BJ (cell line): ENCODE measurements around the gene RTP2. TPM values are rescaled to one million over a fixed set of nuclear protein-coding genes. Genes with fewer than 3 reads are reported as not detected.

Experiments used
- CTCF ChIA-PET: fragments of 350-600 bp; formaldehyde crosslinking; extraction: SDS; loops from one replicate; lab custom pipeline; 2021; ENCODE audit warnings: antibody characterized with exemption, inconsistent platforms; lab: Yijun Ruan, JAX
- POLR2A ChIA-PET: fragments of 300-600 bp; sonication (Branson Sonifier 250); formaldehyde crosslinking; extraction: SDS; loops from one replicate; lab custom pipeline; 2021; ENCODE audit warnings: antibody characterized with exemption; lab: Charles Lee
- DNase-seq: peaks from one replicate; pipeline ENCODE4 v3.0.0-alpha.2; 2011; ENCODE audit warnings: low read depth
- H3K27me3 ChIP-seq: 2 replicates; pipeline ENCODE4 v1.6.0; 2011; ENCODE audit warnings: low read length; ENCODE audit not compliant: control insufficient read depth, insufficient read depth
- H3K36me3 ChIP-seq: 2 replicates; pipeline ENCODE4 v1.5.1; 2011; ENCODE audit warnings: low read length; ENCODE audit not compliant: control insufficient read depth, insufficient read depth
- H3K4me3 ChIP-seq: 2 replicates; pipeline ENCODE4 v1.5.1; 2011; ENCODE audit warnings: low read depth, mild to moderate bottlenecking, control low read depth, low read length
- polyA plus RNA-seq: library from polyadenylated mRNA; depleted of rRNA; stranded (reverse); fragments of >200 nt; gene quantifications from 2 replicates; pipeline ENCODE4 v1.2.3, GENCODE V29; 2011
- TF ChIP-seq, protein P1 (sequence below): IDR thresholded peaks from 2 replicates; pipeline ENCODE4 v1.5.1; 2011; ENCODE audit warnings: low read depth, mild to moderate bottlenecking, control low read depth, inconsistent platforms, low read length, moderate library complexity; ENCODE audit not compliant: insufficient read depth

RTP2 gene
- polyA plus RNA-seq, 1 experiment = not detected

GRCh38 chr3:187740421-187741399, 38.4 kb upstream of the RTP2 start:
- ChIA-PET CTCF (interaction anchor here (0.6 to 5.6 kb wide), 132 partner anchors 9 to 1493 kb away, joined by 3 to 250 read pairs (median 3); partner anchors contain the start of gene LPP), POLR2A (interaction anchor here (0.6 to 1.2 kb wide), 3 partner anchors 413 to 530 kb away, joined by 3 to 7 read pairs (median 4); no protein-coding TSS in a partner anchor)
- Histone ChIP-seq H3K4me3 (peak overlapping the region; percentile 45), H3K36me3 (0 out of 2 replicates have a peak, but pooled peaks cover under 1% of the 10 kb centered on the region), H3K27me3 (no peaks in the 10 kb centered on the region)
- TF ChIP-seq, protein P1, sequence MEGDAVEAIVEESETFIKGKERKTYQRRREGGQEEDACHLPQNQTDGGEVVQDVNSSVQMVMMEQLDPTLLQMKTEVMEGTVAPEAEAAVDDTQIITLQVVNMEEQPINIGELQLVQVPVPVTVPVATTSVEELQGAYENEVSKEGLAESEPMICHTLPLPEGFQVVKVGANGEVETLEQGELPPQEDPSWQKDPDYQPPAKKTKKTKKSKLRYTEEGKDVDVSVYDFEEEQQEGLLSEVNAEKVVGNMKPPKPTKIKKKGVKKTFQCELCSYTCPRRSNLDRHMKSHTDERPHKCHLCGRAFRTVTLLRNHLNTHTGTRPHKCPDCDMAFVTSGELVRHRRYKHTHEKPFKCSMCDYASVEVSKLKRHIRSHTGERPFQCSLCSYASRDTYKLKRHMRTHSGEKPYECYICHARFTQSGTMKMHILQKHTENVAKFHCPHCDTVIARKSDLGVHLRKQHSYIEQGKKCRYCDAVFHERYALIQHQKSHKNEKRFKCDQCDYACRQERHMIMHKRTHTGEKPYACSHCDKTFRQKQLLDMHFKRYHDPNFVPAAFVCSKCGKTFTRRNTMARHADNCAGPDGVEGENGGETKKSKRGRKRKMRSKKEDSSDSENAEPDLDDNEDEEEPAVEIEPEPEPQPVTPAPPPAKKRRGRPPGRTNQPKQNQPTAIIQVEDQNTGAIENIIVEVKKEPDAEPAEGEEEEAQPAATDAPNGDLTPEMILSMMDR = peak; percentile 86
- DNase-seq = peak; percentile 83

DNA sequence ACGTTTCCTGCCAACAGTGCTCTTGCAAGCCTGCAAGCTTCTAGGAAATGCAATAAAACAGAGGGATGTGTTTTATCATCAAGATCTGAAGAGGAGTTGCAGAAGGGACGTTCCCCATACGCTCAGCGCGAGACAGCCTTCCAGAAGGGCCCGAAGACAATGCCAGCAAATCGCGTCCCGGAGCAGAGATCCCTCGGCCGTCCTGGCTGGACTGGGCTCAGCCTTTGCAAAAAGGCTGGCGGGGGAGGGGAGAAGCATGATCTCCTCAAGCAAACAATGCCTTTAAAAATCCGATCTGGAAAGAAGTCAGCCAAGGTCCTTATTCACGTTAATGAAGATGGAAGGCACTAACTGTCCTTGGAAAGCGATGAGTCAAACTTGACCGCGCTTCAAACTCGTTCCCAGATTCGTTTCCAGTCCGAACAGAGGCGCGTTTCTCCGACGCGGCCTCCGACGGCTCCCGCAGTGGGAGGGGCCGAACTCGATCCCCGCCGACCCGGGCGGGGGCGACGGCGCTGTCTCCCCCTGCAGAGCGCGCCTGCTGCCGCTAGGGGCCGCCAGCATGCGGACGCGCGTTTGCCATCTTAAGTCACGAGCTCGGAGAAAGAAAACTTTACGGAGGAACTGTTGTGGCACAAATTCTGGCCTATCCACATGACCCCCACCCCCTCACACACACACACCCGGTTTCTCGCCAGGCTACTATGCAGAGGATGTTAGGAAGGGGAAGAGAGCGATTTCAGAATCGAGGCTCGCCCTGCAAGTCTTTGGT, 37.4 kb upstream of the RTP2 start:
- ChIA-PET CTCF (interaction anchor here (0.6 to 5.6 kb wide), 124 partner anchors 9 to 1494 kb away, joined by 3 to 250 read pairs (median 4); partner anchors contain the start of gene LPP), POLR2A (interaction anchor here (0.5 to 1.2 kb wide), 4 partner anchors 27 to 531 kb away, joined by 4 to 32 read pairs (median 6); no protein-coding TSS in a partner anchor)
- TF ChIP-seq, protein P1 = peak; percentile 84
- peak overlapping the region; percentile 45 for H3K4me3 ChIP-seq
- DNase-seq = peak; percentile 79
- H3K36me3 ChIP-seq = 0 out of 2 replicates have a peak, but pooled peaks cover 1% of the 10 kb centered on the region
- H3K27me3 ChIP-seq = no peaks in the 10 kb centered on the region

DNA sequence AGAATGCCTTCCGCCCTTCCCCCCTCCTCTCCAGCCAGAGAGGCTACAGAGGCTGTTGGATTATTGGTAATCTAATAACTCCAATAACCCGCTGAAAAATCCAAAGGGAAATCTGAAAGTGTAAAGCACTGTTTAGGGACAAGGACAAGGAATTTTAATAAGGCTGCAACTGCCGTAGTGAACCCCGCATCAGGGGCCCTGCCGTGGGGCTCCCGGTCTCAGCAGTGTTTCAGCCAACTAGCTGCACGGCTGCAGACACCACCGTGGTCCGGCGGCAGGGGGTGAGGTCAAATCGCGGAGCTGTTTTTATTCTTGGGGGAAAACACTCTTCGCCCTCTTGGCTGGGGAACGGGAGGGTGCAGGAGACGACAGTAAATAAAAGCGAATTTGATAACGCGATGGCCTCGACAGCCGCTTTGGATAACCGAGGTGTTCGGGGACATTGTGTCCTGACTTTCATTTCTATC, 36.8 kb upstream of the RTP2 start:
- TF ChIP-seq, protein P1 = no peak
- POLR2A ChIA-PET = interaction anchor here (0.5 kb wide), 1 partner anchor 28 kb away, joined by 4 read pairs; no protein-coding TSS in a partner anchor
- DNase-seq = no peak
- Histone ChIP-seq H3K27me3 (no peaks in the 10 kb centered on the region), H3K4me3 (peak overlapping the region; percentile 45), H3K36me3 (0 out of 2 replicates have a peak, but pooled peaks cover 1% of the 10 kb centered on the region)
- CTCF ChIA-PET = interaction anchor here (0.6 to 5.6 kb wide), 46 partner anchors 9 to 1494 kb away, joined by 3 to 250 read pairs (median 5); partner anchors contain the start of gene LPP

DNA sequence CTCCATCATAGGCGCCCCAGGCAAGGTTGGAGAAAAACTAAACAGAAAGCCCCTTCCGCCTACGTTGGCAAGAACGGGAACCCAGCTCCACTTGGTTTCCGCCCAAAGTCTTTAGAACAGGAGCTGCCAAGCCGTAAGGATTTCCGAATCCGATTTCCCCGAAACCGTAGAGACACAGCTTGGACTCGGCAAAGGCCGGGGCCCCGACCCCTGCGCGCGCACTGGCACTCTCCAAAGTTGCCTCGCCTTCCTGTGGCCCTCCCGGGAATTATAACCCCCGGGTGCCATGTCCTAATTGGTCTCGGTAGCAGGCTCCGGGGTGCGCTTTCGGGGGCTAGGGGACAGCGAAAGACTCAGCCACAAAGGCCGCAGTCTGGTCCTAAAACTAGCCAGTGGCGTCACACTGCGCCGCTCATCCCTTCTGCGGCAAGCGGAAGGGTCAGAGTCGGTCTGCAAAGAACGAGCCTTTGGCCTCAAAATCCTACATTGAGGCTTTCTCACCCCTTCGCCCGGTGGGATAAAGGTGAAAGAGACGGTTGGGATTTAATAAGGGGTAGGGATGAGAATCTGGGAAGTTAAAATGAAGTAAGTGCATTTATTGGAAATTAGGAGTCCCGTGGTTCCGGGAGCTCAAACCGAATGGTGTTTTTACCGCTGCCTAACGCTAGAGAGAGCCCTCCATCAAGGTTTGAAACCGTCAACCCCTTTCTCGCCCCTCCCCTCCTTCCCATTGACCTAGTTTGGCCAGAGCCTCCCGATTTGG, 36.2 kb upstream of the RTP2 start:
- H3K4me3 ChIP-seq = peak overlapping the region; percentile 45
- no peaks in the 10 kb centered on the region for H3K27me3 ChIP-seq
- no peak for DNase-seq
- TF ChIP-seq, protein P1 = peak; percentile 77
- ChIA-PET POLR2A (interaction anchor here (0.6 kb wide), 1 partner anchor 656 kb away, joined by 5 read pairs; no protein-coding TSS in a partner anchor), CTCF (interaction anchor here (0.5 to 5.6 kb wide), 38 partner anchors 8 to 1495 kb away, joined by 3 to 250 read pairs (median 4); partner anchors contain the start of genes LPP and RTP2)
- H3K36me3 ChIP-seq = peaks cover 4% of the 10 kb centered on the region
